Measurements from ENCODE around the gene ITIH4. TPM values are rescaled to one million over a fixed set of nuclear protein-coding genes. Genes with fewer than 3 reads are reported as not detected.

Gene ITIH4
- polyA plus RNA-seq, 4 donors, result 5.2 to 7.3 (median 6.9) TPM

DNA sequence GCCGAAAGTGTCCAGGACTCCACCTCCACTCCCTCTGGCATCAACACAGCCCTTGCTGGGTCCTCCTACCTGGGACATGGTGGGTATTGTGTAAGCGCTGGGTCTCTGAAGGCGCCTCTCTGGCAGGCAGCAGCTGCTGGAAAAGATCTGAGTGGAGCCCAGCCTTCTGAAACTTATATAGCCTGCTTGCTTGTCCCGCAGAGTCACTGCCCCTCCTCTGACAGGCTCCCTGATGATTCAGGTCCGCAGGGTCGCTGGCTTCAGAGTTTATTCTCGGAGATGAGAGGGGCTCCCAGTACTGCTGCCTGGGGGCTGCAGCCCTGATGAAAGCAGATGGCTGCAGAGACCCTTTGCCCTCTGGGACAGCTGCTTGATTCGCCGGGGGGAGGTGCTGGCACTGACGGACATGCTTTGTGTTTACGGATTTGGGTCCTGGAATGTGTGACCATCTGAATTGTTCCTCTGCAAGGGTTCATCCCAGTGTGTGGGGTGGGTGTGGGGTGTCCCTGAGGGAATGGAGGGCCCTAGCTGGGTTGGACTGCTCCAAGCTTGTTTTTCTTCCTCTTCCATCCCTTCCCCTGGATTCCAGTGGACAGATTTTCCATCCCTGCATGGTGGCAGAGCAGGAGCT is 4.5 kb upstream of the ITIH4 start, which contains the start of gene MUSTN1:
Gene MUSTN1, minus strand, starts transcription at position 149 of the 631 bp plus-strand sequence. Its CDS starts 71 bp downstream, at position 78.
- peak in 1 of 4 donors; percentile 15 for DNase-seq (ENCODE audit: low read depth in 4 of 4, low spot score in 3 of 4)

- DNase-seq (ENCODE audit: low read depth in 4 of 4, low spot score in 3 of 4), result no peak
These were observed 2.7 kb upstream of the ITIH4 start for GRCh38 chr3:52833202-52833601.

- no peak for DNase-seq (ENCODE audit: low read depth in 4 of 4, low spot score in 3 of 4)
These were observed 1.2 kb upstream of the ITIH4 start for GRCh38 chr3:52831500-52832301.

DNA sequence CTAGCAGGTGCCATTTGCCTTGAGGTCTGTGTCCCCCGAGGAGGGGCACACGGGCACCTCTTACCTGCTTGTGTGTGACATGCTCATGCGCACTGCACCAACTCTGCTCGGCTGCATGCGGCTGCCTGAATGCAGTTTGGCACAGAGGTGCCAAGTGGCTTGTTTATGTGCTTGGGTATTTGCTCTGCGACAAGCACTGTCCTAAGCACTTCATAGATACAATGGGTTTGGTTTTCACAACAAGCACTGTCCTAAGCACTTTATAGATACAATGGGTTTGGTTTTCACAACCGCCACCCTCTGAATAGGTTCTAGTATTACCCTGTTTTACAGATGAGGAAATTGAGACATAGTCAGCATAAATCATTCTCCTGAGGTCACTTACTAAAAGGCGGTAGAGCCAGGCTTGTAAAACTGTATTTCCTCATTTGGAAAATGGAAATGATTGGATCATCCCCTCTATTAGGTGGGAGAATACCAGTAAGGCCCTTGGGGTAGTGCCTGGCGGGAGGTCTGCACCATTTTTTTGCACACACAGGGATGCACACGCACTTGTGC is 487 bp downstream of the ITIH4 start:
- no peak for DNase-seq (ENCODE audit: low read depth in 4 of 4, low spot score in 3 of 4)

DNA sequence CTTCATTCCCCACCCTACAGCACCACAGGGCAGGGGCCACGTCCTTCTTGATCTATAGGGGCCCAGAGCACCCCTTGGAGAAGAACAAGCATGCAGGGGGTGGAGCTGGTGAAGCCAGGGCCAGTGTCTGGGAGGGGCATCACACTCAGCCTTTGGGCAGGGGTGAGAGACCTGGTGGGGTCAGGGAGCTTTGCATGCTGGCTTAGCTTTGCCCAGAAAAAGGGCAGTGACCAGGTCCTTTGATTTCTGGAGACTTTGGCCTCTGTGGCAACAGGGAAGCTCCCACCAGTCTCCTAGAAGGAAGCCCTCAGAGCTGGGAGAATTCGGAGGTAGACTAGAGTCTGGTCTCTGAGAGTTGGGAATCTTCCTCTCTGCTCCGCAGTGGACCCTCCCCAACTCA is 990 bp downstream of the ITIH4 start:
- DNase-seq (ENCODE audit: low read depth in 4 of 4, low spot score in 3 of 4), result no peak

DNA sequence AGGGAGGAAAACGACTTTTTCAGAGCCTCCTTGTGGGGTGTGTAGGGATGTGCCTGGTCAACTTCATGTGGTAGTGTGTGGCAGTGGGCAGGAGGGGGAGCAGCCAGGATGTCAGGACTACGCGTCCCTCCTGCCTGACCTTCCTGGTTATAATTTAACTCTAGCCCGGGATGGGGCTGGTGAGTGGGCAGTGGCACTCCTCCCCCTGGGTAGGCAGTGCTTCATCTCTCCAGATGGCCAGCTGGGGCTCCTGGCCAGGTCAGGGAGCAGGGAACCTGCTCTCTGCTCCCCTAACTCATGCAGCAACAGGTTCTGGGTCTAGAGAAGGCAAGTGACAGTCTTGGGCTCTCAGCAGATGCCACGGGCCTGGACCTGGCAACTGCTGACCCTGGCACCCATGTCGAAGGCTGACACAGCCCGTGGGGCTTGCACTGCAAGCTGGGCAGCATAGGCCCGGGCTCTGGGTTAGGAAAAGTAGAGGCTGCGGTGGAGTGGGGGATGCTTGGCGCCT is 2.6 kb downstream of the ITIH4 start:
- peak in 1 of 4 donors; percentile 35 for DNase-seq (ENCODE audit: low read depth in 4 of 4, low spot score in 3 of 4)

- no peak for DNase-seq (ENCODE audit: low read depth in 4 of 4, low spot score in 3 of 4)
These were observed 3.0 kb downstream of the ITIH4 start for GRCh38 chr3:52827441-52827840.

DNA sequence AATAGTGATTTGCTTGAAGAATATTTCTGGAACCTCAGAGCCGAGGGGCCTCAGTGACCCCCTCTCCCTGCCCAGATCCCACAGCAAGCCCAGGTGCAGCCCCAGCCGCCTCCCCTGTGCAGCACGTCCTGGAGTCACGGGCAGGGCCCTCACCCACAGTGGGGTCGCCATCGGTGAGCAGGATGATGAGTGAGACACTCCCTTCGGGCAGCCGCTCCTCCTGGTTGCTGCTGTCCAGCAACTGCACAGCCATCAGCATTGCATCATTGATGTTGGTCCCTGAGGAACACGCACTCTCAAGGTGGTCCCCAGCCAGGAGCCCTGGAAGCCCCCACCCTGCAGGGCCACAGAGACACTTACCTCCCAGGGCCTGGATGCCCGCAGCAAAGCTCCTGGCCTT is 6.4 kb downstream of the ITIH4 start:
- no peak for DNase-seq (ENCODE audit: low read depth in 4 of 4, low spot score in 3 of 4)

DNA sequence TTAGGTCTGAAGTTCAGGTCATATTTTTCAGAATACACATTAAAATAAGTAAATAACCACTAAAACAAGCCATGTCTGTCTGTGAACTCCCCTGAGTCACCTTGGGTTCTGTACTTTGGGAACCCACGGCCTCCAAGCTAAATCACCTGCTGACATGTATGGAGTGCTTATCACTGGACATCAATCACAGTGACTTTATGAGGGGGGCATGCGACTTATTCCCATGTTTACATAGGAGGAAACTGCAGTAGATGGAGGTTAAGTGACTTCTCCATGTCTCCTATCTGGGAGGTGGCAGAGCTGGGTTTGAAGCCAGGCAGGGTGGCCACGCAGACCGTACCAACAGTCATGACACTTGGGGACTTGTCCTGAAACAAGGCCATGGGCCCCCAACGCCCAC is 8.1 kb downstream of the ITIH4 start:
- no peak for DNase-seq (ENCODE audit: low read depth in 4 of 4, low spot score in 3 of 4)

DNA sequence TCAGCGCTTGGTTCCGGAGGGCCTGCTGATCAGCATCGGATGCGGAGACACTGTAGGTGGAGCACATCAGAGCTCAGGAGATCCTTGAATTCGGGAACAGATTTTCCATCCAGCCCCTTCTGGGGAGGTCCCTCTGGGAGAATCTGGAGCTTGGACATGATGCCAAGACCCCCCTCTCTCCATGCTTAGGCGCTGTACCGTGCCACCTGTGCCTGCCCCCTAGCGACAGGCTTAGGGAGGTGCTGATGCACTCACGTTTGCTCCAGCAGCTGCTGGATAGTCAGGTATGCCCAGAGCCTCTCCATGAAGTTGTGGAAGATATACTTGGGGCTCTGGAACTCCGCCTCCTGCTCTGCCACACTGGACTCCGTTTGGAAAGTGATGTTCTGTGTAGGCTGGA is 9.7 kb downstream of the ITIH4 start:
- DNase-seq (ENCODE audit: low read depth in 4 of 4, low spot score in 3 of 4), result no peak

DNA sequence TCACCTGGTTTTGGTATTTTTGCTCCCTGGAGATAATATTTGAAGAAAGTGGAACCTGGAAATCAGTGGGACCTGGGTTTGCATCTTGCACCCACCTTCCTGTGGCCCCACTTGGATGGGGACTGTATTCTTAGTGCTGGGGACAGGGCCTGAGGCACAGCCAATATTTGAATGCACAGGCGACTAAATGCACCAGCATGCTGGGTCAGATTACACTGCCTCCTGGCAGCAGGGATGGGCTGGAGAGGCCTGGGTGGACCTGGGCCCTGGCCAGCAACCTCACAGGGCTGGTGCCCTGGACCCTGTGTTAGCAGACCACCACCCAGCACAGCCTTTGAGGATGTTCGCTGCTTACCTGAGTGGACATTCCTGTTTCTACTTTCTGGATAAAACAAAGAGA is 10.5 kb downstream of the ITIH4 start:
- DNase-seq (ENCODE audit: low read depth in 4 of 4, low spot score in 3 of 4), result no peak

DNA sequence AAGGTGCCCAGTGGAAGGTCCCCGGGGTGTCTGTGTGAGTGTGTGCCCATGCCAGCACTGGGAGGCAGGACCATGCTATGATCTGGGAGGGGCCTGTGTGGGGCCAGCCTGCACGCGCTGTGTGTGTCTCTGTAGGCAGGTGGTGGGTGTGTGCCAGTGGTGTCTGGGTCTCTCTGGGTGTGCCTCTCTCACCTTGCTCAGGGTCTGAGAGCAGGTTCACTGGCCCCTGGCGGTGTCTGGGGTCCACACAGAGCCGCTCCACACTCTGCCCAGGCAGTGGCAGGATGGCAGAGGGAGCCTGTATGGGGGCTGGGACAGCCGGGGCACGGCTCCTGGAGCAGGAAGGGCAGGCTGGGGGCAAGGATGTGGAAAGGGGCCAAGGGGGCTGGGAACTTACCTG is 12.6 kb downstream of the ITIH4 start:
- DNase-seq (ENCODE audit: low read depth in 4 of 4, low spot score in 3 of 4), result no peak

- DNase-seq (ENCODE audit: low read depth in 4 of 4, low spot score in 3 of 4), result no peak
These were observed 13.3 kb downstream of the ITIH4 start for GRCh38 chr3:52817221-52817620.

DNA sequence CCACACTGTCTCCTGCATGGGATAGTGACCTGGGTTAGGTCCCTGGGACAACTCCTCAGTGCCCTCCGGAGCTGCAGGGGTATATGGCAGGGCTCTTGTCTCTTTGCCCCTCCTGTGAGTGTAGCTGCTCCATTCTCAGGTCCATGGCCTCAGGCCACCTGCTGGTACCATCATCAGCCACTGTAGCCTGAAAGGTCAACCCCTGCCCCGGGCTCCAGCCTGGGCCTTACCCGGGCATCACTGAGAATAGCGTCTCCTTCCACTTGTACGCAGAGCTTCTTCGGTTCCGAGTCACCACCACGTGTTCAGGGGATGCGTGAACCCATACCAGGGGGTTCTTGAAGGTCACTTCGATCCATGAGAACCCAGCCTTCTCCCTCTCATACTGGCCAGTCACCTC is 13.8 kb downstream of the ITIH4 start:
- no peak for DNase-seq (ENCODE audit: low read depth in 4 of 4, low spot score in 3 of 4)

GRCh38 chr3:52816199-52816598 is 14.3 kb downstream of the ITIH4 start:
- DNase-seq (ENCODE audit: low read depth in 4 of 4, low spot score in 3 of 4), result no peak

GRCh38 chr3:52813810-52814209 is 16.7 kb downstream of the ITIH4 start:
- DNase-seq (ENCODE audit: low read depth in 4 of 4, low spot score in 3 of 4), result no peak

DNA sequence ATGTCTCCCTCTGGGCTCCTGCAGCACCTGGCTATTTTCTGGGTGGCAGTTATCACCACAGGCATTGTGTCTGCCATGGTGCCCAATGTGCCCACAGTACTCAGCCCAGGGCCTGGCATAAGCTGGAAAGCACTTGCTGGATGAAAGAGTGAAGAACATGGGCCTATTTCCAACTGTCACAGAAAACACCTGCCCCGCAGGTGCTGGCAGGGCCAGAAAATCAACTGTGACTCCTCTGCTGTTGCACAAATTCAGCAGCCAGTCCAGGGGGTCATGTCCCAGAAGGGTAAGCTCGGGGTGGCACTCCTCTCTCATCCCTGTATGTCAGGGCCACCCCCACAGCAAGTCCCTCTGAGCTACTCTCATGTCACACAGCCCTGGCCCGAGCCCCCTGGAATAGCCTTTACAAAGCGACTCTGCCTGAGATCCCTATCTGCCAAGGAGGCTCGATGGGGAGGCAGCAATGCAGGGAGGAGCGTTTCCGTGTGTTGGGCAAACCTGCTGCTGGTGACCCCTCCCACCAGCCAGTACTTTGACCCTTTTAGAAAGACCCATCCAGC is 18.9 kb downstream of the ITIH4 start:
- no peak for DNase-seq (ENCODE audit: low read depth in 4 of 4, low spot score in 3 of 4)

DNA sequence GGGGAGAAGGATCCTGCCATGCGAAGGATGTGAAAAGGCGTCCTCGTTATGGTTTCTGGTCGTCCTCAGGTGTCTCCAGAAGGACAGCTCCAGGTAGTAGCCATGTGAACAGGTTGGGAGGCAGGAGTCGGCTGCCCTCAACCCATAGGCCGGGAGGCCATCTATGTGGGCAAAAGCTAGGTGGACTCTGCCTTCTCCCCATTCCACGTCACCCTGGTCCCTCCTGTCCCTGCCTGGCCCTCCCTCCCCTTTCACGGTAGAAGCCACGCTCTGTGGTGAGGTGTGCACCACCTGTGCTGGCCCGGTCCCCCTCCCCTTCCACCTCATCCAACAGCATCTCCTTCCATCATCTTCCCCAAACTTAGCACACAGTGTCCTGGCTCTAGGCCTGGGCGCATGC is 19.5 kb downstream of the ITIH4 start:
- DNase-seq (ENCODE audit: low read depth in 4 of 4, low spot score in 3 of 4), result no peak

- DNase-seq (ENCODE audit: low read depth in 4 of 4, low spot score in 3 of 4), result no peak
These were observed 20.7 kb downstream of the ITIH4 start for GRCh38 chr3:52809662-52810377.

GRCh38 chr3:52809149-52809548 is 21.3 kb downstream of the ITIH4 start:
- DNase-seq (ENCODE audit: low read depth in 4 of 4, low spot score in 3 of 4), result no peak
